Left renal cortex interstitium (tissue), 4 donors: Measurements from ENCODE around the gene BMPR1B. TPM values are rescaled to one million over a fixed set of nuclear protein-coding genes. Genes with fewer than 3 reads are reported as not detected.
"Not testable (repeated sequence)": the region's sequence is repeated elsewhere in the genome, so short reads cannot be mapped to it uniquely, and the experiment has no call there.

Experiments
- DNase-seq, 4 donors: peaks; one replicate each; pipeline ENCODE4 v3.0.0-alpha.2; 2013; ENCODE audit warnings: low read depth in 4 of 4, low spot score in 2 of 4, missing footprints in 1 of 4
- polyA plus RNA-seq, 4 donors: library from polyadenylated mRNA; unstranded; fragments of 120-200 nt; gene quantifications; one replicate each; pipeline ENCODE4 v1.2.1, GENCODE V29; 2013; ENCODE audit not compliant: insufficient read length in 4 of 4

BMPR1B gene
- polyA plus RNA-seq, 4 donors, result 20.4 to 27.2 (median 23.7) TPM

- no peak for DNase-seq
Observed at GRCh38 chr4:95170176-95170575, 412.4 kb downstream of the BMPR1B start.

GRCh38 chr4:95171377-95171776 lies 413.6 kb downstream of the BMPR1B start:
- not testable (repeated sequence) for DNase-seq

- DNase-seq, result no peak
Observed at GRCh38 chr4:95178938-95179337, 421.2 kb downstream of the BMPR1B start.

- no peak for DNase-seq
Observed at GRCh38 chr4:95180531-95181242, 422.9 kb downstream of the BMPR1B start.

- DNase-seq, result no peak
Observed at GRCh38 chr4:95181243-95181995, 423.7 kb downstream of the BMPR1B start.

- no peak for DNase-seq
Observed at GRCh38 chr4:95181996-95182306, 424.2 kb downstream of the BMPR1B start.

- DNase-seq, result no peak
Observed at GRCh38 chr4:95183656-95184408, 426.1 kb downstream of the BMPR1B start.

GRCh38 chr4:95186666-95187065 lies 428.9 kb downstream of the BMPR1B start:
- DNase-seq, result no peak

- DNase-seq, result no peak
Observed at GRCh38 chr4:95188701-95189370, 431.1 kb downstream of the BMPR1B start.

- peak in 2 of 4 donors; percentile 25 to 38 for DNase-seq
Observed at GRCh38 chr4:95190751-95191436, 433.1 kb downstream of the BMPR1B start.

- DNase-seq, result no peak
Observed at GRCh38 chr4:95191537-95191936, 433.8 kb downstream of the BMPR1B start.

GRCh38 chr4:95193391-95194224 lies 435.9 kb downstream of the BMPR1B start:
- no peak for DNase-seq

GRCh38 chr4:95197353-95197752 lies 439.6 kb downstream of the BMPR1B start:
- DNase-seq, result no peak

- no peak for DNase-seq
Observed at GRCh38 chr4:95198961-95199360, 441.2 kb downstream of the BMPR1B start.

GRCh38 chr4:95204267-95204844 lies 446.6 kb downstream of the BMPR1B start:
- DNase-seq, result no peak

- no peak for DNase-seq
Observed at GRCh38 chr4:95204873-95205272, 447.1 kb downstream of the BMPR1B start.
